HG03135 (cell line): ENCODE results near the gene ZNF600.
A peak's percentile ranks its signal among the peaks of the same experiment; 100 is the strongest.
"Not testable (repeated sequence)": the region's sequence is repeated elsewhere in the genome, so short reads cannot be mapped to it uniquely, and the experiment has no call there.

Source experiments
- ATAC-seq: cut with Tn5 transposase; IDR thresholded peaks from one replicate; pipeline ENCODE4 v1.9.1; 2021; ENCODE audit warnings: mild to moderate bottlenecking, moderate library complexity; ENCODE audit not compliant: unreplicated experiment

ZNF600 gene

GRCh38 chr19:52742516-52742915 is 44.1 kb downstream of the ZNF600 start:
- no peak for ATAC-seq

- ATAC-seq: no peak
These were observed 44.6 kb downstream of the ZNF600 start for GRCh38 chr19:52741951-52742485.

- not testable (repeated sequence) for ATAC-seq
These were observed 45.2 kb downstream of the ZNF600 start for GRCh38 chr19:52741371-52741770.

GRCh38 chr19:52739576-52739975 is 47.0 kb downstream of the ZNF600 start:
- ATAC-seq: no peak

- no peak for ATAC-seq
These were observed 50.9 kb downstream of the ZNF600 start for GRCh38 chr19:52735734-52736133.

GRCh38 chr19:52734893-52735661 is 51.5 kb downstream of the ZNF600 start, which contains the start of gene ZNF611:
Gene ZNF611 (minus strand): TSS chr19:52735044. CDS start chr19:52715894, 19,150 bp downstream.
- ATAC-seq: peak; percentile 92

GRCh38 chr19:52734331-52734892 is 52.2 kb downstream of the ZNF600 start:
- ATAC-seq: peak; percentile 28

- ATAC-seq: not testable (repeated sequence)
These were observed 60.5 kb downstream of the ZNF600 start for GRCh38 chr19:52726051-52726450.

- no peak for ATAC-seq
These were observed 61.0 kb downstream of the ZNF600 start for GRCh38 chr19:52725528-52725961.

- ATAC-seq: no peak
These were observed 61.7 kb downstream of the ZNF600 start for GRCh38 chr19:52724701-52725514.

GRCh38 chr19:52723907-52724598 is 62.5 kb downstream of the ZNF600 start:
- ATAC-seq: not testable (repeated sequence)

GRCh38 chr19:52722062-52723003 is 64.3 kb downstream of the ZNF600 start:
- no peak for ATAC-seq

GRCh38 chr19:52720541-52720940 is 66.0 kb downstream of the ZNF600 start:
- not testable (repeated sequence) for ATAC-seq

- ATAC-seq: no peak
These were observed 70.1 kb downstream of the ZNF600 start for GRCh38 chr19:52716522-52716921.

- ATAC-seq: not testable (repeated sequence)
These were observed 70.7 kb downstream of the ZNF600 start for GRCh38 chr19:52715902-52716301.

- not testable (repeated sequence) for ATAC-seq
These were observed 71.3 kb downstream of the ZNF600 start for GRCh38 chr19:52715330-52715729.
